ENCODE data around the gene ANGEL1.

- TF ChIP-seq, protein P1, sequence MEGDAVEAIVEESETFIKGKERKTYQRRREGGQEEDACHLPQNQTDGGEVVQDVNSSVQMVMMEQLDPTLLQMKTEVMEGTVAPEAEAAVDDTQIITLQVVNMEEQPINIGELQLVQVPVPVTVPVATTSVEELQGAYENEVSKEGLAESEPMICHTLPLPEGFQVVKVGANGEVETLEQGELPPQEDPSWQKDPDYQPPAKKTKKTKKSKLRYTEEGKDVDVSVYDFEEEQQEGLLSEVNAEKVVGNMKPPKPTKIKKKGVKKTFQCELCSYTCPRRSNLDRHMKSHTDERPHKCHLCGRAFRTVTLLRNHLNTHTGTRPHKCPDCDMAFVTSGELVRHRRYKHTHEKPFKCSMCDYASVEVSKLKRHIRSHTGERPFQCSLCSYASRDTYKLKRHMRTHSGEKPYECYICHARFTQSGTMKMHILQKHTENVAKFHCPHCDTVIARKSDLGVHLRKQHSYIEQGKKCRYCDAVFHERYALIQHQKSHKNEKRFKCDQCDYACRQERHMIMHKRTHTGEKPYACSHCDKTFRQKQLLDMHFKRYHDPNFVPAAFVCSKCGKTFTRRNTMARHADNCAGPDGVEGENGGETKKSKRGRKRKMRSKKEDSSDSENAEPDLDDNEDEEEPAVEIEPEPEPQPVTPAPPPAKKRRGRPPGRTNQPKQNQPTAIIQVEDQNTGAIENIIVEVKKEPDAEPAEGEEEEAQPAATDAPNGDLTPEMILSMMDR (IDR thresholded peaks at IDR 0.05; ENCODE audit: insufficient read depth, low read length, poor library complexity, severe bottlenecking): no peak
- TF ChIP-seq EZH2phosphoT487 (conservative IDR thresholded peaks at IDR 0.05; ENCODE audit: low read length): no peak
These were observed 58.1 kb downstream of the ANGEL1 start for GRCh38 chr14:76754586-76754985.
